HepG2 (cell line): Measurements from ENCODE around the gene TP53TG5. TPM values are rescaled to one million over a fixed set of nuclear protein-coding genes. Genes with fewer than 3 reads are reported as not detected.

Source experiments
- ARNTL ChIP-seq: sonication (generic); formaldehyde crosslinking; IDR thresholded peaks from 2 replicates; pipeline ENCODE4 v1.4.0; 2020; ENCODE audit warnings: mild to moderate bottlenecking, missing genetic modification reagents
- ATRX ChIP-seq: sonication (generic); formaldehyde crosslinking; IDR thresholded peaks from 2 replicates; pipeline ENCODE4 v1.4.0; 2020; ENCODE audit warnings: missing genetic modification reagents, borderline replicate concordance
- CREB3 ChIP-seq: sonication (generic); formaldehyde crosslinking; IDR thresholded peaks from 2 replicates; pipeline ENCODE4 v1.5.0; 2020; ENCODE audit warnings: missing genetic modification reagents
- FLYWCH1 ChIP-seq: sonication (generic); formaldehyde crosslinking; IDR thresholded peaks from 2 replicates; pipeline ENCODE4 v1.8.1; 2023; ENCODE audit warnings: mild to moderate bottlenecking, missing genetic modification reagents
- NFYB ChIP-seq: sonication (generic); formaldehyde crosslinking; IDR thresholded peaks from 2 replicates; pipeline ENCODE4 v1.4.0; 2020; ENCODE audit warnings: missing genetic modification reagents
- POGK ChIP-seq: sonication (generic); formaldehyde crosslinking; conservative IDR thresholded peaks from 2 replicates; pipeline ENCODE4 v1.8.0; 2022; ENCODE audit warnings: mild to moderate bottlenecking, moderate library complexity, missing genetic modification reagents
- POLR2AphosphoS2 ChIP-seq: IDR thresholded peaks from 2 replicates; pipeline ENCODE4 v1.6.1; 2011; ENCODE audit warnings: low read depth, low read length, improper control_type of control experiment
- POLR2G ChIP-seq: fragments of 200-400 bp; formaldehyde crosslinking; IDR thresholded peaks from 2 replicates; pipeline ENCODE4 v1.6.1; 2018; ENCODE audit warnings: mild to moderate bottlenecking, low read depth, low read length, moderate library complexity
- PPARG ChIP-seq: conservative IDR thresholded peaks from 2 replicates; pipeline ENCODE4 v1.6.1; 2016; ENCODE audit warnings: missing biosample characterization, missing genetic modification reagents
- PRDM15 ChIP-seq: sonication (generic); formaldehyde crosslinking; IDR thresholded peaks from 2 replicates; pipeline ENCODE4 v1.4.0; 2020; ENCODE audit warnings: missing genetic modification reagents
- RFXAP ChIP-seq: sonication (generic); formaldehyde crosslinking; IDR thresholded peaks from 2 replicates; pipeline ENCODE4 v1.4.0; 2020; ENCODE audit warnings: missing genetic modification reagents, borderline replicate concordance
- ZFAT ChIP-seq: sonication (generic); formaldehyde crosslinking; conservative IDR thresholded peaks from 2 replicates; pipeline ENCODE4 v1.8.1; 2023; ENCODE audit warnings: missing genetic modification reagents, inconsistent platforms
- ZNF18 ChIP-seq: sonication (generic); formaldehyde crosslinking; IDR thresholded peaks from 2 replicates; pipeline ENCODE4 v1.8.0; 2022; ENCODE audit warnings: mild to moderate bottlenecking, missing genetic modification reagents; ENCODE audit not compliant: insufficient replicate concordance
- ZNF3 ChIP-seq: IDR thresholded peaks from 2 replicates; pipeline ENCODE4 v1.7.0; 2017; ENCODE audit warnings: inconsistent platforms
- ZNF674 ChIP-seq: sonication (generic); formaldehyde crosslinking; IDR thresholded peaks from 2 replicates; pipeline ENCODE4 v1.5.0; 2020; ENCODE audit warnings: low read depth, mild to moderate bottlenecking, missing genetic modification reagents
- ZSCAN31 ChIP-seq: sonication (generic); formaldehyde crosslinking; IDR thresholded peaks from 2 replicates; pipeline ENCODE4 v1.5.0; 2020; ENCODE audit warnings: low read depth, mild to moderate bottlenecking, missing genetic modification reagents
- polyA plus RNA-seq, 8 experiments: library from polyadenylated mRNA; depleted of rRNA in 3 of 8; stranded (reverse) in 7 of 8; unstranded in 1 of 8; fragments of >200 nt; fragmentation: Illumina TruSeq in 4 of 8; extraction: Trizol in 4 of 8; gene quantifications; 2 replicates each; pipeline versions ENCODE4 v1.2.1 to v1.2.3, GENCODE V29; 2011 to 2016; ENCODE audit warnings: low read depth in 4 of 8, missing spikeins in 1 of 8, mixed read lengths in 1 of 8; ENCODE audit not compliant: insufficient read depth in 1 of 8
- total RNA-seq, 5 experiments: library from RNA; depleted of rRNA; stranded (reverse); fragments of >200 nt; fragmentation: Illumina TruSeq; extraction: Trizol; gene quantifications; 2 replicates each; pipeline ENCODE4 v1.2.3, GENCODE V29; 2016; ENCODE audit warnings: low read depth in 1 of 5

Gene TP53TG5
- total and polyA plus RNA-seq, 2 of the 13 experiments (the other 11 are each of a cell fraction or from before 2014, with no cell fraction given): 0.11 TPM; not detected in 1

- no peak for TF ChIP-seq POGK
- 0 out of 2 replicates have a peak, but pooled peaks have one; percentile 46 for TF ChIP-seq CREB3 (CRISPR knock-in tag)
- TF ChIP-seq NFYB: no peak
- TF ChIP-seq PRDM15: no peak
- no peak for TF ChIP-seq ZNF3
- no peak for TF ChIP-seq PPARG (CRISPR knock-in tag)
- no peak for TF ChIP-seq ZFAT
- TF ChIP-seq FLYWCH1 (CRISPR knock-in tag): peak; percentile 72; the same call in 1 of the 2 replicates
- no peak for TF ChIP-seq POLR2AphosphoS2
- TF ChIP-seq ZNF674: no peak
- TF ChIP-seq RFXAP (CRISPR knock-in tag): peak; percentile 33; the same call in 1 of the 2 replicates
- no peak for TF ChIP-seq ARNTL (CRISPR knock-in tag)
- TF ChIP-seq ZNF18 (CRISPR knock-in tag): no peak
- TF ChIP-seq POLR2G: no peak; the same call in none of the 2 replicates
- TF ChIP-seq ATRX (CRISPR knock-in tag): no peak
- TF ChIP-seq ZSCAN31: 0 out of 2 replicates have a peak, but pooled peaks have one; percentile 25
- TF ChIP-seq, all 625 proteins: peak for 165
Measured at GRCh38 chr20:45338121-45339030, 39.7 kb downstream of the TP53TG5 start (continued).
